Keratinocyte (primary cell): Measurements from ENCODE around the gene DIDO1. TPM values are rescaled to one million over a fixed set of nuclear protein-coding genes. Genes with fewer than 3 reads are reported as not detected.

Source experiments
- DNase-seq: peaks from one replicate; pipeline ENCODE4 v3.0.0-alpha.2; 2011; ENCODE audit warnings: low read depth, missing footprints, low spot score
- FAIRE-seq: peaks from 2 replicates; lab custom pipeline; 2011; peaks lifted over from hg19 to GRCh38; lab: Jason Lieb, UNC
- H2AFZ ChIP-seq: 2 replicates; pipeline ENCODE4 v1.6.0; 2012; ENCODE audit warnings: low read length, control low read depth, inconsistent platforms; ENCODE audit not compliant: control insufficient read depth
- H3K27ac ChIP-seq: 2 replicates; pipeline ENCODE4 v1.5.1; 2011; ENCODE audit warnings: low read length; ENCODE audit not compliant: control insufficient read depth, insufficient read depth
- H3K27me3 ChIP-seq: 3 replicates; pipeline ENCODE4 v1.6.0; 2011; ENCODE audit warnings: low read length; ENCODE audit not compliant: control insufficient read depth, insufficient read depth; ENCODE audit errors: extremely low read depth
- H3K36me3 ChIP-seq, 2 experiments: 2 replicates in 1 of 2; 3 replicates in 1 of 2; pipeline ENCODE4 v1.5.1; 2011; ENCODE audit warnings: low read length in 2 of 2, mild to moderate bottlenecking in 1 of 2; ENCODE audit not compliant: control insufficient read depth in 2 of 2, insufficient read depth in 2 of 2; ENCODE audit errors: extremely low read depth in 1 of 2
- H3K4me1 ChIP-seq: 3 replicates; pipeline ENCODE4 v1.5.1; 2011; ENCODE audit warnings: low read length; ENCODE audit not compliant: control insufficient read depth, insufficient read depth; ENCODE audit errors: extremely low read depth
- H3K4me2 ChIP-seq: 3 replicates; pipeline ENCODE4 v1.6.0; 2011; ENCODE audit warnings: low read depth, low read length; ENCODE audit not compliant: control insufficient read depth, insufficient read depth; ENCODE audit errors: extremely low read depth
- H3K4me3 ChIP-seq, 3 experiments: fragments of 200-600 bp in 1 of 3; sonication (generic) in 1 of 3; 2 replicates in 2 of 3; 3 replicates in 1 of 3; pipeline ENCODE4 v1.5.1; 2011 to 2016; ENCODE audit warnings: low read length in 3 of 3, mild to moderate bottlenecking in 3 of 3, control low read depth in 2 of 3, inconsistent platforms in 1 of 3, low read depth in 1 of 3, mixed read lengths in 1 of 3, mixed run types in 1 of 3, moderate library complexity in 1 of 3; ENCODE audit not compliant: control insufficient read depth in 2 of 3, insufficient read depth in 2 of 3; ENCODE audit errors: extremely low read depth in 1 of 3
- H3K79me2 ChIP-seq: 2 replicates; pipeline ENCODE4 v1.6.0; 2012; ENCODE audit warnings: low read length; ENCODE audit not compliant: control insufficient read depth, insufficient read depth
- H3K9ac ChIP-seq: 3 replicates; pipeline ENCODE4 v1.6.0; 2011; ENCODE audit warnings: low read length; ENCODE audit not compliant: control insufficient read depth, insufficient read depth; ENCODE audit errors: extremely low read depth
- H3K9me1 ChIP-seq: 3 replicates; pipeline ENCODE4 v1.6.0; 2011; ENCODE audit warnings: low read length; ENCODE audit not compliant: control insufficient read depth, insufficient read depth; ENCODE audit errors: extremely low read depth
- H3K9me3 ChIP-seq: 2 replicates; pipeline ENCODE4 v1.5.1; 2012; ENCODE audit warnings: low read depth, low read length; ENCODE audit not compliant: control insufficient read depth
- H4K20me1 ChIP-seq: 3 replicates; pipeline ENCODE4 v1.6.0; 2011; ENCODE audit warnings: low read length; ENCODE audit not compliant: control insufficient read depth, insufficient read depth; ENCODE audit errors: extremely low read depth
- CTCF ChIP-seq, 3 experiments: IDR thresholded peaks in 1 of 3; conservative IDR thresholded peaks in 1 of 3; optimal IDR thresholded peaks in 1 of 3; 2 replicates in 2 of 3; 3 replicates in 1 of 3; pipeline versions ENCODE3 to v1.5.1; 2011; ENCODE audit warnings: low read length in 3 of 3, mild to moderate bottlenecking in 3 of 3, moderate library complexity in 2 of 3, control low read depth in 1 of 3, inconsistent platforms in 1 of 3; ENCODE audit not compliant: insufficient read depth in 2 of 3; ENCODE audit errors: extremely low read depth in 1 of 3
- EZH2 ChIP-seq: IDR thresholded peaks from one replicate; pipeline ENCODE4 v1.6.1; 2012; ENCODE audit warnings: inconsistent platforms, mild to moderate bottlenecking, low read length, moderate library complexity
- dilution Hi-C: fragments of 300-500 bp; cut with MboI; formaldehyde crosslinking; loops from one replicate; pipeline ENCODE4 v1.7.0; 2020; ENCODE audit warnings: low sequenced_read_pairs; ENCODE audit not compliant: extremely low pct_ligation_motif_present
- polyA plus RNA-seq, 5 experiments: library from polyadenylated mRNA; depleted of rRNA in 3 of 5; stranded (reverse) in 3 of 5; stranded (forward) in 1 of 5; unstranded in 1 of 5; fragments of >200 nt; gene quantifications; 1 replicate in 1 of 5; 2 replicates in 3 of 5; 3 replicates in 1 of 5; pipeline versions ENCODE4 v1.2.1 to v1.2.3, GENCODE V29; 2011 to 2012; ENCODE audit warnings: missing spikeins in 2 of 5, low read depth in 1 of 5, low replicate concordance in 1 of 5

DIDO1 gene
- polyA plus RNA-seq, 1 donor (not counting 4 experiments of a cell fraction or from before 2014, with no cell fraction given): 14.2 TPM

GRCh38 chr20:62880147-62880934 lies 46.0 kb downstream of the DIDO1 start:
- no peaks in the 10 kb centered on the region for H3K9me1 ChIP-seq
- TF ChIP-seq CTCF (optimal IDR thresholded peaks at IDR 0.05 in 1 of 3, IDR thresholded peaks at IDR 0.05 in 1 of 3, conservative IDR thresholded peaks at IDR 0.05 in 1 of 3; ENCODE audit: extremely low read depth in 1 of 3, insufficient read depth in 2 of 3, low read length in 3 of 3) (no peak), EZH2 (no peak)
- dilution Hi-C loops: no loop called here
- no peak overlapping the region for H3K9ac ChIP-seq
- DNase-seq: no peak
- H4K20me1 ChIP-seq: no peaks in the 10 kb centered on the region
- no peaks in the 10 kb centered on the region for H3K27me3 ChIP-seq
- no peak overlapping the region for H3K27ac ChIP-seq
- FAIRE-seq: no peak
- H3K36me3 ChIP-seq: peaks cover 4% of the 10 kb centered on the region in 2 experiments
- H2AFZ ChIP-seq: no peak overlapping the region
- no peaks in the 10 kb centered on the region for H3K79me2 ChIP-seq
- H3K9me3 ChIP-seq: no peaks in the 10 kb centered on the region
- no peak overlapping the region for H3K4me3 ChIP-seq
- peaks cover 11% of the 10 kb centered on the region for H3K4me1 ChIP-seq
- no peak overlapping the region for H3K4me2 ChIP-seq

GRCh38 chr20:62879275-62880146 lies 46.8 kb downstream of the DIDO1 start:
- no peak overlapping the region for H3K4me3 ChIP-seq
- H3K79me2 ChIP-seq: no peaks in the 10 kb centered on the region
- dilution Hi-C loops: no loop called here
- H3K27ac ChIP-seq: no peak overlapping the region
- no peak overlapping the region for H2AFZ ChIP-seq
- no peaks in the 10 kb centered on the region for H4K20me1 ChIP-seq
- H3K27me3 ChIP-seq: no peaks in the 10 kb centered on the region
- no peak overlapping the region for H3K9ac ChIP-seq
- no peaks in the 10 kb centered on the region for H3K9me1 ChIP-seq
- DNase-seq (no peak), FAIRE-seq (no peak)
- no peaks in the 10 kb centered on the region for H3K9me3 ChIP-seq
- no peak overlapping the region for H3K4me2 ChIP-seq
- H3K36me3 ChIP-seq: peaks cover 4% of the 10 kb centered on the region in 2 experiments
- peaks cover 11% of the 10 kb centered on the region for H3K4me1 ChIP-seq
- no peak for TF ChIP-seq CTCF (optimal IDR thresholded peaks at IDR 0.05 in 1 of 3, IDR thresholded peaks at IDR 0.05 in 1 of 3, conservative IDR thresholded peaks at IDR 0.05 in 1 of 3; ENCODE audit: extremely low read depth in 1 of 3, insufficient read depth in 2 of 3, low read length in 3 of 3)
